Activated CD4-positive, alpha-beta T cell treated with anti-CD3 and anti-CD28 coated beads, Interleukin-2, amount 10 ng/mL, durations not matched to agents 24 days and 14 days (primary cell): Measurements from ENCODE around the gene GAB4. TPM values are rescaled to one million over a fixed set of nuclear protein-coding genes. Genes with fewer than 3 reads are reported as not detected.
"Not testable (repeated sequence)": the region's sequence is repeated elsewhere in the genome, so short reads cannot be mapped to it uniquely, and the experiment has no call there.

Source experiments
- DNase-seq: peaks from one replicate; pipeline ENCODE4 v3.0.0; 2022
- H3K27ac Mint-ChIP-seq: one replicate; pipeline ENCODE4 v1.8.0; 2022; ENCODE audit warnings: mild to moderate bottlenecking, mixed read lengths
- H3K27me3 Mint-ChIP-seq: one replicate; pipeline ENCODE4 v1.8.0; 2022; ENCODE audit warnings: mixed read lengths
- H3K36me3 Mint-ChIP-seq: one replicate; pipeline ENCODE4 v1.8.0; 2022; ENCODE audit warnings: low read depth, mild to moderate bottlenecking, mixed read lengths
- H3K4me1 Mint-ChIP-seq: one replicate; pipeline ENCODE4 v1.8.0; 2021; ENCODE audit warnings: mixed read lengths
- H3K4me3 Mint-ChIP-seq: one replicate; pipeline ENCODE4 v1.8.0; 2022; ENCODE audit warnings: mild to moderate bottlenecking, moderate library complexity, mixed read lengths
- H3K9me3 Mint-ChIP-seq: one replicate; pipeline ENCODE4 v1.8.0; 2021; ENCODE audit warnings: mixed read lengths
- intact Hi-C: fragments of 100-400 bp; cut with micrococcal nuclease; formaldehyde crosslinking; loops from one replicate; pipeline ENCODE4 v1.15.1; 2023
- total RNA-seq: library from RNA; stranded (reverse); gene quantifications from 2 replicates; pipeline ENCODE4 v1.2.3, GENCODE V29; 2022

The GAB4 gene, protein sequence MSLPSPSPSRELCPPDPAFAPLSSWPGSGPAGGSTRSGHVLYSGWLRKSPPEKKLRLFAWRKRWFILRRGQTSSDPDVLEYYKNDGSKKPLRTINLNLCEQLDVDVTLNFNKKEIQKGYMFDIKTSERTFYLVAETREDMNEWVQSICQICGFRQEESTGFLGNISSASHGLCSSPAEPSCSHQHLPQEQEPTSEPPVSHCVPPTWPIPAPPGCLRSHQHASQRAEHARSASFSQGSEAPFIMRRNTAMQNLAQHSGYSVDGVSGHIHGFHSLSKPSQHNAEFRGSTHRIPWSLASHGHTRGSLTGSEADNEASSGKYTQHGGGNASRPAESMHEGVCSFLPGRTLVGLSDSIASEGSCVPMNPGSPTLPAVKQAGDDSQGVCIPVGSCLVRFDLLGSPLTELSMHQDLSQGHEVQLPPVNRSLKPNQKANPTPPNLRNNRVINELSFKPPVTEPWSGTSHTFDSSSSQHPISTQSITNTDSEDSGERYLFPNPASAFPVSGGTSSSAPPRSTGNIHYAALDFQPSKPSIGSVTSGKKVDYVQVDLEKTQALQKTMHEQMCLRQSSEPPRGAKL
- total RNA-seq = not detected in 2 replicates

DNA sequence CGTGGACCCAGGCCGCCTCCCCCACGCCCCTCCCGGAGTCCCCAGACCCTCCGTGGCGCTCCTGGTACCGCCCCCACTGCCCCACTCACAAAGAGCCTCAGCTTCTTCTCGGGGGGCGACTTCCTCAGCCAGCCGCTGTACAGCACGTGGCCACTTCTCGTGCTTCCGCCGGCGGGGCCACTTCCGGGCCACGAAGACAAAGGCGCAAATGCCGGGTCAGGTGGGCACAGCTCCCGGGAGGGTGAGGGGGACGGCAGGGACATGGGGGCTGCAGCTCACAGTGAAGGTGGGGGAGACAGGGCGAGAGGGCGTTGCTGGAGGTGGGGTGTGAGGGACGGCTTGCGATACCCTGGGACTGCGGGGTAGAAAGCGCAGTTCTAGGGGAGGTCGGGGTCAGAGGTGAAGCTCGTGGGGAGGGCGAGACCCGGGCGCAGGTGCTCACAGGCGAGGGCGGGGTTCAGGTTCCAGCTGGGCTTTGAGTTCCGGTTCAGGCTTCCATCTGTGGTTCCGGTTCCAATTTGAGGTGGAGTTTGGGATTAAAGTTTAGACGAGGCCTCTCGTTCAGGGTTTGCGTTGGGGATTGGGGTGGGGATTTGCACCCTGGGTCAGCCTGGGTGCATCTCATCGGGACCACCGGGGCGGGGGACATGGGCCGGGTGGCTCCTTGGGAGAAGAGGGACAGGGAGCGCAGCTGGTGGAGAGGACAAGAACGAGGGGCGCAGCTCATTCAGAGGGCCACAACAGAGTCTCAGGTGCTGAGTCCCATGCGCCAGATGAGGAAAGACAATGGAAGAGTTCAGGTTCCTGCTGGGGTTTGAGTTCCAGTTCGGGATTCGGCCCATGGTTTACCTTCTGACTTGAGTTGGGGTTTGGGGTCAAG, at the start of gene GAB4:
GAB4 (minus strand) TSS at position 371 of the 880 bp plus-strand sequence; CDS start at position 263, 108 bp downstream.
- H3K9me3 Mint-ChIP-seq = peaks cover 23% of the 10 kb centered on the region
- no peaks in the 10 kb centered on the region for H3K36me3 Mint-ChIP-seq
- H3K27me3 Mint-ChIP-seq = peaks cover 24% of the 10 kb centered on the region
- no peaks in the 10 kb centered on the region for H3K4me1 Mint-ChIP-seq
- intact Hi-C loops = no loop called here
- DNase-seq = no peak
- H3K4me3 Mint-ChIP-seq = no peak within 1 kb of the TSS
- no peak within 1 kb of the TSS for H3K27ac Mint-ChIP-seq

DNA sequence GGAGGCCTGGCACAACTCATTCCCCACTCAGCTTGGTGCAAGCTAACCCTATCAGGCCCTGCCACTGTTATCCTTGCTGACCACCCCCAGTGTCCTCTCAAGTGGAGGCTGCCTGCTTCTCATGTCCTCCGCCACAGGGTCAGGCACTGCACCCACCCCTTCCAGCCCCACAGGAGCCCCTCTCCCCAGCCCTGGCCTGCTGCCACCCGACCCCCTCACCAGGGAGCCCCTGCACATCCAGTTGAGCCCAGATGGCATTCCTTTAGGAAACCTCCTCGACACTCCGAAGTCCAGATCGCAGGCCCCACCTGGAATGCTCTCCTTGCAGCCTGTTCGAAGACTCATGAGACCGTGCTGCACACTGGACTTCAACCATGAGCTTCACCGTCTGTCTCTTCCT, 48.8 kb upstream of the GAB4 start:
- Mint-ChIP-seq H3K27ac (no peak overlapping the region), H3K4me3 (no peak overlapping the region), H3K4me1 (peaks cover 3% of the 10 kb centered on the region), H3K36me3 (no peaks in the 10 kb centered on the region), H3K27me3 (peaks cover 7% of the 10 kb centered on the region), H3K9me3 (no peaks in the 10 kb centered on the region)
- DNase-seq = no peak
- intact Hi-C loops = no loop called here

DNA sequence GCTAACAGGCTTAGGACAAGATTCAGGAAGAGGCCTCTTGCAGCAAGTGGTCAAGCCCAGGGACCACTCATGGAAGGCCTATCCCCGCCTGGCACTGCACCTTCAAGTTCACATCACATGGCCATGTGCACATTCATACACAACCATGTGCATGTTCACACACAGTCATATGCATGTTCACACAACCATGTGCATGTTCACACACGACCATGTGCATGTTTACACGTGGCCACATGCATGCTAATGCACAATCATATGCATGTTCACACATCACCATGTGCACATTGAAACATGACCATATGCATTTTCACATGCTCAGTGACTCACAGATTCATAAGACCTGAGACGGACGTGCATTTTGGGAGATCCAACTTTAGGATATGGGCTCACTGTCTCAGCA, 48.0 kb upstream of the GAB4 start:
- DNase-seq = no peak
- intact Hi-C loops = no loop called here
- peaks cover 3% of the 10 kb centered on the region for H3K4me1 Mint-ChIP-seq
- no peaks in the 10 kb centered on the region for H3K9me3 Mint-ChIP-seq
- H3K27ac Mint-ChIP-seq = no peak overlapping the region
- H3K4me3 Mint-ChIP-seq = no peak overlapping the region
- H3K27me3 Mint-ChIP-seq = peaks cover 9% of the 10 kb centered on the region
- H3K36me3 Mint-ChIP-seq = no peaks in the 10 kb centered on the region

DNA sequence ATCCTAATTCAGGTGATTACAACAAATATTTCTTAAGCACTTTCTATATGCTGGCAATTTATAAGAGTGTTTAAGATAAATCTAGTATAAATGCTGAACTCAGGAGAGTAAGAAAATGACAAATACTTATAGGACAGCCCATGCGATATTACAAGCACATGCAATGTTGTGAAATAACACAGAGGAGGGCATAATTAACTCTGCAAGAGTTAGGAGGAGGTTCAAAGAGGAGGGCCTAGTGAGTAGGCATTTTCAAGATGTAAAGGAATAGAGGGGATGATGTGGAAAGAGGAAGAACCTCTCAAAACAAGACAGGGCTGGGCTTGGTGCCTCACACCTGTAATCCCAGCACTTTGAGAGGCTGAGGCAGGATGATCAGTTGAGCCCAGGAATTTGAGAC, 39.6 kb upstream of the GAB4 start:
- DNase-seq = no peak
- Mint-ChIP-seq H3K4me3 (no peak overlapping the region), H3K36me3 (no peaks in the 10 kb centered on the region), H3K4me1 (no peaks in the 10 kb centered on the region), H3K9me3 (no peaks in the 10 kb centered on the region), H3K27me3 (peaks cover 8% of the 10 kb centered on the region), H3K27ac (no peak overlapping the region)
- intact Hi-C loops = no loop called here

DNA sequence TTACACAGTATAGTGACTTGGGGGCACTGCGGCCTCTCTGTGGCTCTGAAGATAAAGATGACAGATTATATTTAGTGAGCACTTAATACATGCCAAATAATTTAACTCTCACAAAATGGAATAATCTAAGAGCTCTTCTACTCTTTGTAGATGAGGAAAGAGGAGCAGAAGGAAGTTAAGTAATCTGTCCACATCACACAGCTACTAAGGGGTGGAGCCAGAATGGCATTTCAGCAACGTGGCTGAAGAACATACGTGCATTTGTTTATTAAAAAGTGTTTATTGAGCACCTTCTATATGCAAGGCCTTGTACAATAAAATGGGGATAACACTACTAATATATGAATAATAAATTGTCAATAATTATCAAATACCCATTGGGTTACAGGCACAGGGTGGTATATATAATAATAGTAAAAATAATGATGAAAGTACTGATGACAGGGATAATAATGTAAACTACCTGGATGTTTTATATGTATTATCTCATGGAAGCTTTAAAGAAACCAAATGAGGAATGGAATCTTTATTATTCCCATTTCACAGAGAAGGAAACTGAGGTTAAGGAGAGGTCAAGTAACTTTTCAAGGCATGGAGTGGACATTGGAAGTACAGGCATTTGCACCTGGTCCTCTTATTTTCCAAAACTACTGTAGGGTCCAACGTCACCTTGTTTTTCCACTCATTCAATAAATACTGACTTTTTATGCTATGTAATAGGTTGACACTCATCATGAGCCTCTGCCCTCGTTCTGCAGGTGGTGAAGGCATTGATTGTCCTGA, 38.7 kb upstream of the GAB4 start:
- H3K4me1 Mint-ChIP-seq = no peaks in the 10 kb centered on the region
- intact Hi-C loops = no loop called here
- no peaks in the 10 kb centered on the region for H3K9me3 Mint-ChIP-seq
- H3K27me3 Mint-ChIP-seq = peaks cover 7% of the 10 kb centered on the region
- DNase-seq = no peak
- H3K4me3 Mint-ChIP-seq = no peak overlapping the region
- no peak overlapping the region for H3K27ac Mint-ChIP-seq
- no peaks in the 10 kb centered on the region for H3K36me3 Mint-ChIP-seq

DNA sequence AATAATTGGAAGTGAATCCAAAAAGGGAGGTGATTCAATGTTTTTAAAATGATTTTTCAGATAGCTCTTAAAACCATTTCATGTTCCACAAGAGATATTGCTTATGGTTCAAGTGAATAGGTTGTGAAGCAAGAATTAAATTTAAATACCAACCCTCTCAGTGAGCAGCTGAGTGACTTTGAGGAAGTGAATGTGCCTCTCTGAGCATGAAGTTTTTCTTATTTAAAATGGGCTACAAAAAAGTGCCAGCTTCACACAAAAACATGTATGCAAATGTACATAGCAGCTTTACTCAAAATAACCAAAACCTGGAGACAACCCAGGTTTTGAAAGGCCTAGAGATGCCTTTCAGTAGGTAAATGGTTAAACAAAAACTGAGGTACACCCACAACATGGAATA, 35.5 kb upstream of the GAB4 start:
- Mint-ChIP-seq H3K27ac (no peak overlapping the region), H3K27me3 (peaks cover 2% of the 10 kb centered on the region), H3K9me3 (no peaks in the 10 kb centered on the region), H3K4me1 (no peaks in the 10 kb centered on the region), H3K4me3 (no peak overlapping the region), H3K36me3 (no peaks in the 10 kb centered on the region)
- no peak for DNase-seq
- intact Hi-C loops = no loop called here

DNA sequence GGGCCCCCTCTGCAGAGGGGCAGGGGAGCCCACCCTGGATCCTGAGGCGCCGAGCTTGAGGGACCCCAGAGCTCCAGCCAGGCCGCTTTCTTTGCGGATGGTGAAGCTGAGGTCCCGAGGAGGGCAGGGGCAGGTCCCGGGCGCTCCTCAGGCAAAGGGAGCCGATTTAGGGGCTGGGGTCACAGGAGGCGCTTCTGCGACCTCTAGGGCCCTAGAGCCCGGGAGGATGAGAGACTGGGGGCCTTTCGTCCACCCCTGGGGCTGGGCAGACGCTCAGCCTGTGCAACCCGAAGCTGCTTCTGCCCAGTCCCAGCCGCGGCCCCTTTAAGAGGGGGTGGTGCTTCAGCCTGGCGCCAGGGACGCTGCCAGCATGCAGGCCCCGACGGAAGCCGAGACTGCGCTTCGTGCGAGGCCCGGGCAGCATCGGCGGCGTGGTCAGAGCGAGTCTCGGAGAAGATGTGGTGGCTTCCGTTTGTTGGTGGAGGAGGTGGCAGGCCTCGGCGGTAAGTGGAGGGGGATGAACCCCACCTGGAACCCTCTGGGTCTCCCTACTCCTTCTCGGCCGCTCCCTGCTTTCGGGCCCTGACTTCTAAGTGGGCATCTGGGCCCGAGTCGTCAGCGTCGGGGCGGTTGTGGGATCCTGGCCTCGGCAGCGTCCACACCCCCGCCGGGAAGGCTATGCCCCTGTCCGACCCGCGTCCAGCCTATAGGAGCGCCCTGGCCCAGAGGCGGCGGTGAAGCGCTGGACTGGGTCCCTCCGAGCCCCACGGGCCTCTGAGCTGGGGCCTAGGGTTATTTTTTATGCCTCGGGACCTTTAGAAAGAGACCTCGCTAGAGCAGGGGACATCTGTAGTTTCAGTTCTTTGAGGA, 29.1 kb upstream of the GAB4 start:
- H3K9me3 Mint-ChIP-seq, DNase-seq, H3K36me3 Mint-ChIP-seq, H3K4me1 Mint-ChIP-seq, H3K27ac Mint-ChIP-seq, intact Hi-C loops: not testable (repeated sequence)
- Mint-ChIP-seq H3K4me3 (peak overlapping the region; percentile 66), H3K27me3 (peaks cover 23% of the 10 kb centered on the region)

DNA sequence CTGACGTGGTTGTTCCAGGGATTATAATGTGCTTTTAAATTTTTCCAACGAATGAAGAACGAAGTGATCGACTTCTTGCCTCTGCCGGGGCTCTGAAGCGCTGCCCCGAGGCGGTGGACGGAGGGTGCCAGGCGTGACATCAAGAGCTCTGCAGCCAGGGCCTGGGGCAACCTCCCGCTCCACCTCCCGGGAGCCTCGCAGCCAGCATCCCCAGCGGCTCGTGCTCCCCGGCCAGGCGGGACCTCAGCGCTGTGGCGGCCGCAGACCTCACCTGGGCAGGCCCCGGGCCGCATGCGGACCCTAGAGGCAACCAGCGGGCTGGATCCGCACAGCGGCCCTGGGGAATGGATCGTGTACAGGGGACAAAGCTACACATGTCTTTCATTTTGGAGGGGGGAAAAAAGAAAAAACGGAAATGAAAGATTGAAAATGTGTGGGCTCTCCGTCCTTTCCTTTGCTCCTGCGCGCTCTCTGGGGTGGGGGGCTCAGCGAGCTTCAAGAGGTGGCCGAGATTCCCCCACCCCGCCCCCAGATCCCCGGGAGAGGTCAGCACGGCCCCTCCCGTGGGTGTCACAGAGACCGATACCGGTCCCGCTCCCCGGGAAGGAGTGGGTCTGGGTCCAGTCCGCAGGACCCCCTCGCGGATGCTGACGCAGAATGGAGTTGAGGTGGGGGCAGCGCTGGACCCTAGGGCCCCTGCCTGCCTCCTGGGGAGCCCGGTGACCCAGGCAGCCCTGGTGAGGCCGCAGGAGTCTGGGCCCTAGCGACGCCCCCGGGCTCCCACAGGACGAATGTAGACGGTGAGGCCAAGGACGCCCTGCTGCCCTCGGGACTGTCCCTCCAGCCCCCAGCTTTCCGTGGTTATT, 28.2 kb upstream of the GAB4 start:
- H3K27me3 Mint-ChIP-seq = peaks cover 23% of the 10 kb centered on the region
- peak overlapping the region; percentile 65 for H3K4me3 Mint-ChIP-seq
- H3K4me1 Mint-ChIP-seq, H3K27ac Mint-ChIP-seq, intact Hi-C loops, H3K9me3 Mint-ChIP-seq, H3K36me3 Mint-ChIP-seq, DNase-seq: not testable (repeated sequence)

DNA sequence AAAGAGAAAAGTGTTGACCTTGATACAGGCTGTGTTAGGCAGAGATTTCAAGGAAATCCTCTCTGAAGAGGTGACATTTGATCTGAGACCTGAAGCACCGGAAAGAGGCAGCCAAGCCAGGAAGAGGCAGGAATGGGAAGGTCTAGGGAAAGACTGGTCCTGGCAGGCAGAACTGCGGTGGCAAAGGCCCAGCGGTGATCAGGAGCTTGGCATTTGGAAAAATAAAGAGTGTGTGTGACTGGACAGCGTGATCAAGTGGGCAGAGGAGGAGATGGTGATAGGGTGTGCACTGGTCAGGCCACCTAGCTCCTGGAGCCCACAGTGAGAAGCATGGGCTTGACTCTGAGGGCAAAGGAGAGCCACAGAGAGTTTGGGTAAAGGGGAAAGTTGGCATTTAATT, 27.2 kb upstream of the GAB4 start:
- intact Hi-C loops = no loop called here
- Mint-ChIP-seq H3K27ac (no peak overlapping the region), H3K4me1 (no peaks in the 10 kb centered on the region), H3K4me3 (peak overlapping the region; percentile 48), H3K9me3 (no peaks in the 10 kb centered on the region), H3K27me3 (peaks cover 23% of the 10 kb centered on the region), H3K36me3 (peaks cover 4% of the 10 kb centered on the region)
- no peak for DNase-seq

DNA sequence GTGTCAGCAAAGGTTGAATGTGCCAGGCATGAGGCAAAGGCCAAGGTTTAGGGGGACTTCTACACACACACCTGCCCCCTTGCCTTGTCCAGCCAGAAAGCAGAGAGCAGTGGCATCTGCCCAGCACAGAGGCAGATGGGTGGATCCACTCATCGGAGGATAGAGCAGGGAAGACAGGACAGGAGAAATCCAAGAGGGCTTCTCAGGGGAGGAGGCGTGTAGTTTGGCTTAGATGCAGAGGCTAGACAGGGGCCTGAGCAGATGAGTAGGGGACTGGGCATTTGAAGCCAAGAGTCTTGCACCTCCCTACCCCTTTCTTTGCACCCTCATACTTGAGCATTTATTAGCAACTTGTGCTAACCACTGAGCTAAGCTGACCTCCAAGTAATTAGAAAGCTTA, 26.5 kb upstream of the GAB4 start:
- H3K4me3 Mint-ChIP-seq, intact Hi-C loops, H3K36me3 Mint-ChIP-seq, H3K4me1 Mint-ChIP-seq, H3K9me3 Mint-ChIP-seq, H3K27ac Mint-ChIP-seq, DNase-seq: not testable (repeated sequence)
- H3K27me3 Mint-ChIP-seq = peaks cover 23% of the 10 kb centered on the region

DNA sequence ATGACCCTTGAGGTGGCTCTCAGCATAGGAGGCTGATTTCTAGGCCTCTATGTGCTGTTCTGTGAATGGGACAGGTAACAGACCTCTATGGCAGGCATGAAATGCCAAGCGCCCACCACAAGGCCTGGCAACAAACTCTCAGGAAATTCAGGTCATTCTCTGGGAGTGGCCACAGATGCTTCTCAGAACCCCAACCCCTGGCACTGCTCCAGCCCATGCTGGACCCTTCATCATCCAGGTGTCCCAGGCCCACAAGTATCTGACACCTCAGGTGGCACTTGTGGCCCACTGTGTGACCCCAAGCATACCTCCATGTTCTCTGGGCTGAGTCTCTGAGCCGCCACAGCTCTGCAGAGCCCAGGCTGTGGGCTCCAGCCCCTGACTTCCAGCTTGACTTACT, 24.3 kb upstream of the GAB4 start:
- intact Hi-C loops, H3K9me3 Mint-ChIP-seq, H3K4me1 Mint-ChIP-seq, H3K4me3 Mint-ChIP-seq, H3K36me3 Mint-ChIP-seq, DNase-seq, H3K27ac Mint-ChIP-seq: not testable (repeated sequence)
- peaks cover 21% of the 10 kb centered on the region for H3K27me3 Mint-ChIP-seq

DNA sequence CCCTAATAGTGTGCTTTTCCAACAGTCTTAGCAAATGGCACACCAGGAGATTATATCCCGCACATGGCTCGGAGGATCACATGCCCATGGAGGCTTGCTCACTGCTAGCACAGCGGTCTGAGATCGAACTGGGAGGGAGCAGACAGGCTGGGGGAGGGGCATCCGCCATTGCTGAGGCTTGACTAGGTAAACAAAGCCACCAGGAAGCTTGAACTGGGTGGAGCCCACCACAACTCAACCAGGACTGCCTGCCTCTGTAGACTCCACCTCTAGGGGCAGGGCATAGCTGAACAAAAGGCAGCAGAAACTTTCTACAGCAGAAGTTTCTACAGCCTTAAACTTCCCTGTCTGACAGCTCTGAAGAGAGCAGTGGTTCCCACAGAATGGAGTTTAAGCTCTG, 16.4 kb upstream of the GAB4 start:
- H3K9me3 Mint-ChIP-seq, H3K4me3 Mint-ChIP-seq, intact Hi-C loops, H3K36me3 Mint-ChIP-seq, H3K27ac Mint-ChIP-seq, H3K4me1 Mint-ChIP-seq: not testable (repeated sequence)
- peaks cover 25% of the 10 kb centered on the region for H3K27me3 Mint-ChIP-seq
- DNase-seq = peak; percentile 57
